ENCODE measurements around the gene TTC12. TPM values are rescaled to one million over a fixed set of nuclear protein-coding genes. Genes with fewer than 3 reads are reported as not detected.
A peak's percentile ranks its signal among the peaks of the same experiment; 100 is the strongest.

TTC12 gene
- total and polyA plus RNA-seq, 12 donors: 5.6 to 26.9 (median 16.5) TPM

DNA sequence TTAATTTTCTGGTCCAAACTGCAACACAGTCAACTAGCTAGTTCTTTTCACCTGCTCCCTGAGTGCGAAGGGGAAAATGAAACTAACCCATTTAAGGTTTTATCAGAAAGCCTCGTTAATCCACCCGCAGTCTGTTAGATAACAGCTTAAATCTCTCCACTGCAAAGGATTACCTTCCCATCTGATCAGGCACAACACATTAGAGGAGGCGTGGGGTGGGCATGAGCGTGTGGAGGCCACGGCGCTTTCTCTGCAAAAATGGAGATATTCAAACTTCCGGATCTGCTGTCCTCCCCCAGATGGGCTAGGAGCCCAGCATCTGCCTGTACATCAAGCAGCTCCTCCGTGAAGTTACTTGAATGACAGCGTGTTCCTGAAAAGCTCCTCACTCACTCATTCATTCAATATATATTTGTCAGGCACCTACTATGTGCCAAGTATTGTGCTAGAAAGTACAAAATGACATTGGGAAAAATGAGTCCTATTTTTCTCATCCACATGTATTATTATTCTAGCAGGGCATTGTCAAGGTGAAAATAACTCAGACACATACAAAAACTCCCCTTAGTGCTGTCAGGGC is 59.7 kb downstream of the TTC12 start:
- no peak for TF ChIP-seq POLR2A (IDR thresholded peaks at IDR 0.05)
- TF ChIP-seq, protein P1, sequence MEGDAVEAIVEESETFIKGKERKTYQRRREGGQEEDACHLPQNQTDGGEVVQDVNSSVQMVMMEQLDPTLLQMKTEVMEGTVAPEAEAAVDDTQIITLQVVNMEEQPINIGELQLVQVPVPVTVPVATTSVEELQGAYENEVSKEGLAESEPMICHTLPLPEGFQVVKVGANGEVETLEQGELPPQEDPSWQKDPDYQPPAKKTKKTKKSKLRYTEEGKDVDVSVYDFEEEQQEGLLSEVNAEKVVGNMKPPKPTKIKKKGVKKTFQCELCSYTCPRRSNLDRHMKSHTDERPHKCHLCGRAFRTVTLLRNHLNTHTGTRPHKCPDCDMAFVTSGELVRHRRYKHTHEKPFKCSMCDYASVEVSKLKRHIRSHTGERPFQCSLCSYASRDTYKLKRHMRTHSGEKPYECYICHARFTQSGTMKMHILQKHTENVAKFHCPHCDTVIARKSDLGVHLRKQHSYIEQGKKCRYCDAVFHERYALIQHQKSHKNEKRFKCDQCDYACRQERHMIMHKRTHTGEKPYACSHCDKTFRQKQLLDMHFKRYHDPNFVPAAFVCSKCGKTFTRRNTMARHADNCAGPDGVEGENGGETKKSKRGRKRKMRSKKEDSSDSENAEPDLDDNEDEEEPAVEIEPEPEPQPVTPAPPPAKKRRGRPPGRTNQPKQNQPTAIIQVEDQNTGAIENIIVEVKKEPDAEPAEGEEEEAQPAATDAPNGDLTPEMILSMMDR (IDR thresholded peaks at IDR 0.05): no peak

GRCh38 chr11:113375402-113375801 is 61.0 kb downstream of the TTC12 start:
- WGBS, 4 donors: 92 to 96% (median 95%) methylated on average over 5 of the region's 5 CpGs
- TF ChIP-seq, protein P1 (IDR thresholded peaks at IDR 0.05): no peak
- TF ChIP-seq POLR2A (IDR thresholded peaks at IDR 0.05): no peak
- no peak for DNase-seq
- no peaks in the 10 kb centered on the region for H3K27me3 ChIP-seq
- no peaks in the 10 kb centered on the region for H3K9me3 ChIP-seq (replicated peaks in 1 of 3)
- H3K4me1 ChIP-seq (replicated peaks in 1 of 2): peaks cover 0 to 10% of the 10 kb centered on the region in 2 donors
- intact Hi-C loops (cut with DNase I): no loop called here
- no peak overlapping the region for H3K4me3 ChIP-seq
- no peaks in the 10 kb centered on the region for H3K36me3 ChIP-seq (replicated peaks in 1 of 2)
- H3K27ac ChIP-seq: no peak overlapping the region

More for the DNA sequence above, 59.7 kb downstream of the TTC12 start:
- DNase-seq: no peak
- peak overlapping the region in 3 of 5 donors; percentile 45 to 79 (median 76) for H3K27ac ChIP-seq
- no peaks in the 10 kb centered on the region for H3K36me3 ChIP-seq (replicated peaks in 1 of 2)
- H3K9me3 ChIP-seq (replicated peaks in 1 of 3): no peaks in the 10 kb centered on the region
- intact Hi-C loops (cut with DNase I): no loop called here
- 48 to 65% (median 62%) methylated on average over 10 of the region's 10 CpGs for WGBS, 4 donors
- peak overlapping the region in 1 of 4 donors; percentile 16 for H3K4me3 ChIP-seq
- peaks cover 0 to 10% of the 10 kb centered on the region in 2 donors for H3K4me1 ChIP-seq (replicated peaks in 1 of 2)
- H3K27me3 ChIP-seq: no peaks in the 10 kb centered on the region

GRCh38 chr11:113376156-113376555 is 61.8 kb downstream of the TTC12 start:
- no peak overlapping the region for H3K4me3 ChIP-seq
- intact Hi-C loops (cut with DNase I): no loop called here
- 29 to 35% (median 30%) methylated on average over 3 of the region's 3 CpGs for WGBS, 4 donors
- no peaks in the 10 kb centered on the region for H3K36me3 ChIP-seq (replicated peaks in 1 of 2)
- H3K27me3 ChIP-seq: no peaks in the 10 kb centered on the region
- H3K27ac ChIP-seq: no peak overlapping the region
- TF ChIP-seq POLR2A (IDR thresholded peaks at IDR 0.05): no peak
- TF ChIP-seq, protein P1 (IDR thresholded peaks at IDR 0.05): no peak
- H3K9me3 ChIP-seq (replicated peaks in 1 of 3): no peaks in the 10 kb centered on the region
- peak in 2 of 7 donors; percentile 28 to 34 for DNase-seq
- peaks cover 0 to 10% of the 10 kb centered on the region in 2 donors for H3K4me1 ChIP-seq (replicated peaks in 1 of 2)

DNA sequence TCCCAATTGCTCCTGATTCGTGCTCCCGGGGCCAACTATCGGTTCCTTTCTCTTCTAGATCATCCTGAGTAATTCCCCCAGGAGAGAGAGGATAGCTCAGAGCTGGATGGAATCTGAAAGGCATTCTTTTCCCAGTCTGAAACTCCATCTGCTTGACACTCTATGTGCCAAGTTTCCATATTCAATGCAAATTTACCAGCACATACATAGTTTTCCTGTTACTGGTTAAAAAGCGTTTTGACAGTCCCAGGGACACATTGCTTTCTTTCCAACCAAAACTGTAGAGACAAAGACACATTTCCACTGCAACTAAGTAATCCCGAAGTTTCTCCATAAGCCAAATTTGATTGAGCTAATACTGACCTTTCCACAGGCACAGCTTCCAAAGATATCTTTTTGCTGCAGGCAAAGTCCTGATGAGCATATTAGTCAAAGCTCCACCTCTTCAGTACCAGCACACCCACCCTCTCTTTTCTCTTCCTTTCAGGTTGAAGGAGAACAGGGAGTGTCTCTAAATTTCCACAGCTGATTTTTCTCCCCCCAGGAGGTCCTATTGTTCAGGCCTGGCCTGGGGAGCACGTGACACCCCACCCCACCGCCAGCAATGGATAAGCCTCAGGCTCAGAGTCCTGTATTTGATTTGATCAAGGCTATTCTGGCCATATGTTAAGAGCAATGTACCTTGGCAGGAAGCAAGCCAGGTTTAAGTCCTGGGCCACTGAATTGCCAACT is 63.5 kb downstream of the TTC12 start:
- intact Hi-C loops (cut with DNase I): no loop called here
- H3K4me1 ChIP-seq (replicated peaks in 1 of 2): peaks cover 0 to 10% of the 10 kb centered on the region in 2 donors
- H3K27ac ChIP-seq: no peak overlapping the region
- 67 to 83% (median 74%) methylated on average over 6 to 7 of the region's 7 CpGs for WGBS, 4 donors
- no peaks in the 10 kb centered on the region for H3K9me3 ChIP-seq (replicated peaks in 1 of 3)
- TF ChIP-seq, protein P1 (IDR thresholded peaks at IDR 0.05): no peak
- TF ChIP-seq POLR2A (IDR thresholded peaks at IDR 0.05): no peak
- H3K4me3 ChIP-seq: no peak overlapping the region
- H3K27me3 ChIP-seq: no peaks in the 10 kb centered on the region
- no peaks in the 10 kb centered on the region for H3K36me3 ChIP-seq (replicated peaks in 1 of 2)
- no peak for DNase-seq

Data from adrenal gland (tissue), 12 donors.